OCI-LY3 (cell line): ENCODE measurements around the gene PANK4.

Experiments used
- H2AFZ ChIP-seq: fragments of 200-600, 300-600 bp; shearing (Covaris generic); 2 replicates; pipeline ENCODE4 v1.6.0; 2014; ENCODE audit warnings: antibody characterized with exemption, low read depth, low read length
- H3K27ac ChIP-seq: fragments of 200-600, 300-600 bp; sonication (generic); 2 replicates; pipeline ENCODE4 v1.5.1; 2014; ENCODE audit warnings: mild to moderate bottlenecking, low read length, moderate library complexity, mixed read lengths
- H3K27me3 ChIP-seq: fragments of 200-600, 300-600 bp; sonication (generic); 2 replicates; pipeline ENCODE4 v1.6.1; 2014; ENCODE audit warnings: low read depth, low read length, mixed read lengths
- H3K36me3 ChIP-seq: fragments of 200-600, 300-600 bp; sonication (generic); replicated peaks from 2 replicates; pipeline ENCODE3; 2014; ENCODE audit warnings: low read depth, low read length, mixed read lengths
- H3K4me1 ChIP-seq: fragments of 300-600, 200-600 bp; sonication (generic); 2 replicates; pipeline ENCODE4 v1.6.1; 2014; ENCODE audit warnings: low read length, mixed read lengths
- H3K4me2 ChIP-seq: fragments of 200-600, 300-600 bp; sonication (generic); 2 replicates; pipeline ENCODE4 v1.6.1; 2014; ENCODE audit warnings: low read length, mixed read lengths
- H3K4me3 ChIP-seq: fragments of 300-600, 200-600 bp; sonication (generic); 2 replicates; pipeline ENCODE4 v1.5.1; 2014; ENCODE audit warnings: antibody characterized with exemption, mild to moderate bottlenecking, low read length, moderate library complexity
- H3K79me2 ChIP-seq: fragments of 300-600, 200-600 bp; shearing (Covaris generic); 2 replicates; pipeline ENCODE4 v1.6.1; 2014; ENCODE audit warnings: mild to moderate bottlenecking, low read length, mixed read lengths
- H3K9ac ChIP-seq: fragments of 300-600, 200-600 bp; shearing (Covaris generic); 2 replicates; pipeline ENCODE4 v1.6.0; 2014; ENCODE audit warnings: mild to moderate bottlenecking, low read length, moderate library complexity
- H3K9me3 ChIP-seq: fragments of 200-600, 300-600 bp; shearing (Covaris generic); 2 replicates; pipeline ENCODE4 v1.6.1; 2014; ENCODE audit warnings: low read length, mixed read lengths; ENCODE audit not compliant: insufficient read depth
- H4K20me1 ChIP-seq: fragments of 200-600, 300-600 bp; sonication (generic); 2 replicates; pipeline ENCODE4 v1.6.1; 2016; ENCODE audit warnings: low read length, mixed read lengths; ENCODE audit not compliant: insufficient read depth
- CTCF ChIP-seq: fragments of 200-600, 300-600 bp; sonication (generic); IDR thresholded peaks from 2 replicates; pipeline ENCODE4 v1.5.1; 2014; ENCODE audit warnings: antibody characterized with exemption, low read length, low read depth
- EZH2phosphoT487 ChIP-seq: fragments of 200-600 bp; shearing (Covaris generic); IDR thresholded peaks from 2 replicates; pipeline ENCODE4 v1.6.1; 2018; ENCODE audit warnings: antibody characterized with exemption, mixed run types, low read depth

Gene PANK4

GRCh38 chr1:2528966-2529783 is 2.8 kb upstream of the PANK4 start:
- Histone ChIP-seq H3K4me2 (no peak overlapping the region), H3K79me2 (peaks cover 19% of the 10 kb centered on the region), H4K20me1 (peaks cover 17% of the 10 kb centered on the region)

GRCh38 chr1:2528611-2528965 is 2.2 kb upstream of the PANK4 start:
- Histone ChIP-seq H3K9ac (no peak overlapping the region), H4K20me1 (peaks cover 23% of the 10 kb centered on the region), H3K79me2 (peaks cover 24% of the 10 kb centered on the region), H3K9me3 (no peaks in the 10 kb centered on the region), H2AFZ (no peak overlapping the region), H3K27me3 (0 out of 2 replicates have a peak, but pooled peaks cover 4% of the 10 kb centered on the region), H3K4me2 (no peak overlapping the region), H3K36me3 (no peaks in the 10 kb centered on the region), H3K4me3 (no peak overlapping the region), H3K27ac (no peak overlapping the region), H3K4me1 (peaks cover 17% of the 10 kb centered on the region)
- TF ChIP-seq CTCF (no peak), EZH2phosphoT487 (no peak)

More at GRCh38 chr1:2528966-2529783, 2.8 kb upstream of the PANK4 start:
- Histone ChIP-seq H3K9me3 (no peaks in the 10 kb centered on the region), H3K27me3 (0 out of 2 replicates have a peak, but pooled peaks cover 4% of the 10 kb centered on the region), H3K36me3 (no peaks in the 10 kb centered on the region), H3K27ac (no peak overlapping the region), H3K4me3 (no peak overlapping the region), H2AFZ (no peak overlapping the region), H3K9ac (no peak overlapping the region), H3K4me1 (peaks cover 17% of the 10 kb centered on the region)
- no peak for TF ChIP-seq CTCF
- TF ChIP-seq EZH2phosphoT487, result no peak

- no peak overlapping the region for H2AFZ ChIP-seq
- 0 out of 2 replicates have a peak, but pooled peaks cover 1% of the 10 kb centered on the region for H3K27me3 ChIP-seq
- H3K4me3 ChIP-seq, result no peak overlapping the region
- no peak overlapping the region for H3K9ac ChIP-seq
- H3K36me3 ChIP-seq, result no peaks in the 10 kb centered on the region
- H3K4me2 ChIP-seq, result no peak overlapping the region
- no peaks in the 10 kb centered on the region for H3K9me3 ChIP-seq
- H4K20me1 ChIP-seq, result peaks cover 29% of the 10 kb centered on the region
- no peak overlapping the region for H3K27ac ChIP-seq
- TF ChIP-seq EZH2phosphoT487, result no peak
- TF ChIP-seq CTCF, result no peak
- peaks cover 17% of the 10 kb centered on the region for H3K4me1 ChIP-seq
- peaks cover 30% of the 10 kb centered on the region for H3K79me2 ChIP-seq
Measured at GRCh38 chr1:2528016-2528415, 1.6 kb upstream of the PANK4 start.

GRCh38 chr1:2527556-2527860 is 1.1 kb upstream of the PANK4 start:
- TF ChIP-seq EZH2phosphoT487, result no peak
- no peak for TF ChIP-seq CTCF
- H3K4me1 ChIP-seq, result peaks cover 17% of the 10 kb centered on the region
- H3K9ac ChIP-seq, result no peak overlapping the region
- no peaks in the 10 kb centered on the region for H3K27me3 ChIP-seq
- H3K79me2 ChIP-seq, result peaks cover 35% of the 10 kb centered on the region
- no peak overlapping the region for H3K4me3 ChIP-seq
- H3K9me3 ChIP-seq, result no peaks in the 10 kb centered on the region
- H3K36me3 ChIP-seq, result no peaks in the 10 kb centered on the region
- no peak overlapping the region for H3K4me2 ChIP-seq
- H3K27ac ChIP-seq, result no peak overlapping the region
- H2AFZ ChIP-seq, result no peak overlapping the region
- peaks cover 34% of the 10 kb centered on the region for H4K20me1 ChIP-seq
